DND-41 (cell line): ENCODE data around the gene DYSF.

Experiments used
- ATAC-seq: fragments of 200-7000 bp; cut with Tn5 transposase; 3 replicates; pipeline ENCODE4 v1.9.1; 2021; ENCODE audit warnings: low read depth; ENCODE audit not compliant: insufficient read depth
- DNase-seq: peaks from one replicate; pipeline ENCODE4 v3.0.0-alpha.2; 2020
- H2AFZ ChIP-seq: 2 replicates; pipeline ENCODE4 v1.6.0; 2012; ENCODE audit warnings: low read depth, low read length
- H3K27ac ChIP-seq: 2 replicates; pipeline ENCODE4 v1.5.1; 2012; ENCODE audit warnings: low read length, inconsistent platforms
- H3K27me3 ChIP-seq: fragments of 200-600 bp; sonication (generic); 2 replicates; pipeline ENCODE4 v1.6.0; 2012; ENCODE audit warnings: low read length, mild to moderate bottlenecking, inconsistent platforms; ENCODE audit not compliant: insufficient read depth, poor library complexity
- H3K36me3 ChIP-seq: 2 replicates; pipeline ENCODE4 v1.5.1; 2012; ENCODE audit warnings: low read length, inconsistent platforms; ENCODE audit not compliant: insufficient read depth
- H3K4me1 ChIP-seq: 2 replicates; pipeline ENCODE4 v1.5.1; 2012; ENCODE audit warnings: mild to moderate bottlenecking, low read length; ENCODE audit not compliant: insufficient read depth
- H3K4me2 ChIP-seq: 2 replicates; pipeline ENCODE4 v1.6.0; 2012; ENCODE audit warnings: mild to moderate bottlenecking, moderate library complexity, low read length, inconsistent platforms; ENCODE audit not compliant: insufficient read depth
- H3K4me3 ChIP-seq, 2 experiments: fragments of 200-600 bp in 1 of 2; shearing (Covaris generic) in 1 of 2; 2 replicates each; pipeline ENCODE4 v1.5.1; 2012 to 2016; ENCODE audit warnings: inconsistent platforms in 2 of 2, low read length in 2 of 2, mild to moderate bottlenecking in 2 of 2, low read depth in 1 of 2, moderate library complexity in 1 of 2
- H3K79me2 ChIP-seq: 2 replicates; pipeline ENCODE4 v1.6.0; 2012; ENCODE audit warnings: low read length, inconsistent platforms; ENCODE audit not compliant: insufficient read depth
- H3K9ac ChIP-seq: 2 replicates; pipeline ENCODE4 v1.6.0; 2012; ENCODE audit warnings: low read depth, mild to moderate bottlenecking, inconsistent platforms, low read length, moderate library complexity
- H3K9me3 ChIP-seq: 2 replicates; pipeline ENCODE4 v1.5.1; 2012; ENCODE audit warnings: low read length, moderate library complexity, mild to moderate bottlenecking, inconsistent platforms; ENCODE audit not compliant: insufficient read depth, severe bottlenecking
- H4K20me1 ChIP-seq: 2 replicates; pipeline ENCODE4 v1.6.0; 2012; ENCODE audit warnings: low read length; ENCODE audit not compliant: insufficient read depth
- EZH2 ChIP-seq: IDR thresholded peaks from 3 replicates; pipeline ENCODE4 v1.6.1; 2012; ENCODE audit warnings: borderline replicate concordance, low read depth, mild to moderate bottlenecking, moderate library complexity, low read length, inconsistent platforms; ENCODE audit not compliant: severe bottlenecking
- TF ChIP-seq, protein P1 (sequence below): IDR thresholded peaks from 2 replicates; pipeline ENCODE4 v1.5.1; 2012; ENCODE audit warnings: borderline replicate concordance, low read length, moderate library complexity, mild to moderate bottlenecking; ENCODE audit not compliant: poor library complexity, severe bottlenecking; ENCODE audit errors: extremely low read depth

The DYSF gene

DNA sequence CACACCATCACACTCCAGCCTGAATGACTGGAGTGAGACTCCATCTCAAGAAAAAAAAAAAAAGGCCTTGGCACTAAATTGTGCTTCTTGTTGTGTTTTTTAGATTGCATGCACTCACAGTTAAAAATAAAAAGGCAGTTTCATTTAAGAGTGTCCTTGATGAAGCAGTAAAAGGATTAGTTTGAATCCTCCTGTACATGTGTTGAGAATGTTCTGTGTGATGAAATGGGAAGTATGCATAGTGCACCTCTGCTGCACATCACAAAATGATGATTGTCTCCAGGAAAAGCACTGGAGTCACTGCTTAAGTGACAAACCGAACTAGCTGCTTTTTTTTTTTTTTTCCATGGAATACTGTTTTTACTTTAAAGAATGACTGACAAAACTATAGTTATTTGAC, 23.1 kb downstream of the DYSF start:
- no peaks in the 10 kb centered on the region for H3K9me3 ChIP-seq
- H3K79me2 ChIP-seq = no peaks in the 10 kb centered on the region
- TF ChIP-seq, protein P1, sequence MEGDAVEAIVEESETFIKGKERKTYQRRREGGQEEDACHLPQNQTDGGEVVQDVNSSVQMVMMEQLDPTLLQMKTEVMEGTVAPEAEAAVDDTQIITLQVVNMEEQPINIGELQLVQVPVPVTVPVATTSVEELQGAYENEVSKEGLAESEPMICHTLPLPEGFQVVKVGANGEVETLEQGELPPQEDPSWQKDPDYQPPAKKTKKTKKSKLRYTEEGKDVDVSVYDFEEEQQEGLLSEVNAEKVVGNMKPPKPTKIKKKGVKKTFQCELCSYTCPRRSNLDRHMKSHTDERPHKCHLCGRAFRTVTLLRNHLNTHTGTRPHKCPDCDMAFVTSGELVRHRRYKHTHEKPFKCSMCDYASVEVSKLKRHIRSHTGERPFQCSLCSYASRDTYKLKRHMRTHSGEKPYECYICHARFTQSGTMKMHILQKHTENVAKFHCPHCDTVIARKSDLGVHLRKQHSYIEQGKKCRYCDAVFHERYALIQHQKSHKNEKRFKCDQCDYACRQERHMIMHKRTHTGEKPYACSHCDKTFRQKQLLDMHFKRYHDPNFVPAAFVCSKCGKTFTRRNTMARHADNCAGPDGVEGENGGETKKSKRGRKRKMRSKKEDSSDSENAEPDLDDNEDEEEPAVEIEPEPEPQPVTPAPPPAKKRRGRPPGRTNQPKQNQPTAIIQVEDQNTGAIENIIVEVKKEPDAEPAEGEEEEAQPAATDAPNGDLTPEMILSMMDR = no peak
- TF ChIP-seq EZH2 = no peak
- no peak overlapping the region for H3K27ac ChIP-seq
- 0 out of 2 replicates have a peak, but pooled peaks cover 2% of the 10 kb centered on the region for H4K20me1 ChIP-seq
- no peaks in the 10 kb centered on the region for H3K4me1 ChIP-seq
- no peaks in the 10 kb centered on the region for H3K36me3 ChIP-seq
- DNase-seq = no peak
- H3K4me2 ChIP-seq = no peak overlapping the region
- ATAC-seq = no peak
- no peak overlapping the region for H2AFZ ChIP-seq
- H3K27me3 ChIP-seq = peaks cover 13% of the 10 kb centered on the region
- no peak overlapping the region for H3K4me3 ChIP-seq
- H3K9ac ChIP-seq = no peak overlapping the region

DNA sequence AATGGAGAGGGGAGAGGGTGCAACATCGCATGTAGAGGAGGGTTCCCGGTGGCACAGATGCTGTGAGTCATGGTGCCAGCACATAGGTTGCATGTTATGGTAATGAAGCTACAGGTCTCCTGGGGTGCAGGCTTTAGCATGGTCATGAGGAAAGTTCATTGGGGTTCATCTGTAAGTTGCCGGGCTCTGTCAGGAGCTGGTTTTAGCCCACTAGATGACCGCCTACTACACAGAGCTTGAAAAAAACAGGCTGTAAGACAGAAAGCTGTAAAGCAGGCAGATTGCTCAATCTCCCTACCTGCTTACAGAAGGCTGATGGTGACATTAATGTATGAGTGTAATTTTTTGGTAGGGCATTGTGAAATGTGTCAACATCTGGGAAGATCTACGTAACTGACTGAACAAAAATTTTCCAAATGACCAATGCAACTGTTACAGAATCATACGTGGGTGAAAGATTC, 23.9 kb downstream of the DYSF start:
- H3K9me3 ChIP-seq = no peaks in the 10 kb centered on the region
- TF ChIP-seq EZH2 = no peak
- TF ChIP-seq, protein P1 = no peak
- H3K9ac ChIP-seq = no peak overlapping the region
- no peaks in the 10 kb centered on the region for H3K4me1 ChIP-seq
- no peaks in the 10 kb centered on the region for H3K79me2 ChIP-seq
- no peak overlapping the region for H2AFZ ChIP-seq
- no peak overlapping the region for H3K4me2 ChIP-seq
- H3K27me3 ChIP-seq = peaks cover 13% of the 10 kb centered on the region
- 0 out of 2 replicates have a peak, but pooled peaks cover 2% of the 10 kb centered on the region for H4K20me1 ChIP-seq
- no peak overlapping the region for H3K4me3 ChIP-seq
- H3K36me3 ChIP-seq = no peaks in the 10 kb centered on the region
- H3K27ac ChIP-seq = no peak overlapping the region
- DNase-seq = no peak
- no peak for ATAC-seq

DNA sequence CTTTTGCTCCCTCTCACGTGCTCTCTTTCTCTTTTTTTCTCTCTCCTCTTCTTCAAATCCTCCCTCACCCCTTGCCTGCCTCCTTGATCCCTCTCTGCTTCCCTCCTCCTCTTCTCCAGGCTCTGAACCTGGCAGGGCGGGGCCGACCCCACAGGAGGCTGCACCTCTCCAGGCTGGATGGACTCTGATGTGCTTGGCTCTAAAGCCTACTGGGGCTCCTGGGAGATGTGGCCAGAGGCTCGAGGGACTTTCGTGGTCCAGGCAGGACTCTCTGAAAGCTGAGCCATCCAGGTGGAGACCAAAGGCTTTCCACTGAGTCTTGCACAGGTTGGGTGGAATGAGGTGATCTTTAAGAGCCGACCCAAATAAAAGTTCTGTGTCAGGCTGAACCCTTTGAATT, 25.4 kb downstream of the DYSF start:
- H3K4me1 ChIP-seq = no peaks in the 10 kb centered on the region
- H4K20me1 ChIP-seq = 0 out of 2 replicates have a peak, but pooled peaks cover 2% of the 10 kb centered on the region

DNA sequence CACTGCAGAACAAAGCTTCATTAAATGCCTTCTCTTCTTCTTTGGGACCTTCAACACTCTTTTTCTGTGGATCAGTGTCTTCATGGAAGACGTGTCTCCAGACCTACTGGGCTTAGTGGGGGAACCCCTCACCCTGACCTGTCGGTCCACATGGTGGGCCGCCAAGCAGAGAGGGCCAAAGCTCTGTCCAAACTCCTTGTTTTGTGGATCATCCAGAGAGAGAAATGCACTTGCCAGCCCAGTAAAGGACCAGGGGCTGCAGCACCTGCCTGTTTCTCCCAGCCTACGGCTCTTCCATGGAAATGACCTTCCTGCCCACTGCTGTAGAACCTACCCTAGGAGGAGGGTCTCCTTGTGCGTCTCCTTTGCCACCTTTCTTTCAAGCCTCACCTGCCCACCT, 25.9 kb downstream of the DYSF start:
- H3K27me3 ChIP-seq = peaks cover 9% of the 10 kb centered on the region
- no peaks in the 10 kb centered on the region for H3K36me3 ChIP-seq
- H3K4me2 ChIP-seq = no peak overlapping the region
- H3K4me1 ChIP-seq = no peaks in the 10 kb centered on the region
- DNase-seq (no peak), ATAC-seq (no peak)
- no peak overlapping the region for H3K9ac ChIP-seq
- H3K9me3 ChIP-seq = no peaks in the 10 kb centered on the region
- TF ChIP-seq, protein P1 = no peak
- TF ChIP-seq EZH2 = no peak
- H3K79me2 ChIP-seq = no peaks in the 10 kb centered on the region
- no peak overlapping the region for H2AFZ ChIP-seq
- no peak overlapping the region for H3K27ac ChIP-seq
- H3K4me3 ChIP-seq = no peak overlapping the region
- H4K20me1 ChIP-seq = 0 out of 2 replicates have a peak, but pooled peaks cover 2% of the 10 kb centered on the region

More for the DNA sequence above, 25.4 kb downstream of the DYSF start:
- H3K27me3 ChIP-seq = peaks cover 9% of the 10 kb centered on the region
- no peaks in the 10 kb centered on the region for H3K79me2 ChIP-seq
- H3K27ac ChIP-seq = no peak overlapping the region
- H3K4me2 ChIP-seq = no peak overlapping the region
- no peaks in the 10 kb centered on the region for H3K36me3 ChIP-seq
- no peak overlapping the region for H2AFZ ChIP-seq
- H3K9me3 ChIP-seq = no peaks in the 10 kb centered on the region
- H3K4me3 ChIP-seq = no peak overlapping the region
- TF ChIP-seq EZH2 = no peak
- DNase-seq (no peak), ATAC-seq (no peak)
- no peak overlapping the region for H3K9ac ChIP-seq
